A549 (cell line): Measurements from ENCODE around the gene EOGT.

Experiments
- CHD2 ChIP-seq: fragments of 150-350 bp; IDR thresholded peaks from 2 replicates; pipeline ENCODE4 v1.6.1; 2014; ENCODE audit warnings: low read length; ENCODE audit not compliant: partially characterized antibody
- CTCF ChIP-seq: fragments of >200 bp; sonication (Bioruptor Twin); formaldehyde crosslinking; IDR thresholded peaks from 3 replicates; pipeline ENCODE4 v1.5.1; 2016
- FOSL2 ChIP-seq, 2 experiments: fragments of 450-650 bp in 1 of 2; fragments of >200 bp in 1 of 2; sonication (Bioruptor Twin) in 1 of 2; formaldehyde crosslinking; IDR thresholded peaks; 2 replicates each; pipeline versions ENCODE4 v1.5.0 to v1.6.1; 2016 to 2020; ENCODE audit warnings: mild to moderate bottlenecking in 1 of 2, moderate library complexity in 1 of 2
- MAFK ChIP-seq: fragments of 450-650 bp; IDR thresholded peaks from 2 replicates; pipeline ENCODE4 v1.6.1; 2014; ENCODE audit not compliant: partially characterized antibody
- MYC ChIP-seq: IDR thresholded peaks from 2 replicates; pipeline ENCODE4 v1.6.1; 2012; ENCODE audit warnings: mild to moderate bottlenecking, inconsistent platforms, low read length, improper control_type of control experiment, borderline replicate concordance
- SMC3 ChIP-seq: fragments of >200 bp; sonication (Bioruptor Twin); formaldehyde crosslinking; IDR thresholded peaks from 3 replicates; pipeline ENCODE4 v1.6.1; 2018; ENCODE audit warnings: inconsistent platforms

GRCh38 chr3:69014022-69014580 lies 617 bp upstream of the EOGT start:
- TF ChIP-seq CTCF (no peak), CHD2 (no peak), FOSL2 (IDR thresholded peaks at IDR 0.05) (no peak), FOSL2 (CRISPR knock-in tag; IDR thresholded peaks at IDR 0.05) (no peak), MAFK (no peak), MYC (no peak), SMC3 (no peak)
